Colonic mucosa (tissue), 4 donors: Measurements from ENCODE around the gene OPRL1. TPM values are rescaled to one million over a fixed set of nuclear protein-coding genes. Genes with fewer than 3 reads are reported as not detected.
A peak's percentile ranks its signal among the peaks of the same experiment; 100 is the strongest.

ENCODE experiments used
- DNase-seq: peaks from one replicate; pipeline ENCODE4 v3.0.0-alpha.2; 2020
- H3K27ac ChIP-seq: fragments of 200-600 bp; one replicate; pipeline ENCODE4 v1.8.0; 2021
- H3K27me3 ChIP-seq: fragments of 200-600 bp; one replicate; pipeline ENCODE4 v1.8.0; 2021
- H3K36me3 ChIP-seq: fragments of 200-600 bp; one replicate; pipeline ENCODE4 v1.8.0; 2021
- H3K4me1 ChIP-seq: fragments of 200-600 bp; one replicate; pipeline ENCODE4 v1.8.0; 2021; ENCODE audit warnings: mild to moderate bottlenecking
- H3K4me3 ChIP-seq: fragments of 200-600 bp; one replicate; pipeline ENCODE4 v1.8.0; 2021
- H3K9ac ChIP-seq, 2 donors: one replicate each; pipeline ENCODE4 v1.7.0; 2013; ENCODE audit warnings: control low read depth in 2 of 2, low read depth in 2 of 2, low read length in 2 of 2
- H3K9me3 ChIP-seq: fragments of 200-600 bp; one replicate; pipeline ENCODE4 v1.8.0; 2021
- intact Hi-C: fragments of 100-400 bp; cut with DNase I; formaldehyde crosslinking; loops from one replicate; pipeline ENCODE4 v1.14.1; 2022
- total RNA-seq, 2 donors: library from RNA; stranded (reverse); fragmentation: NEBNext Ultra II Directional in 1 of 2; extraction: Animal tissue kit (Norgen Biotek cat#: 25700) in 1 of 2; gene quantifications; one replicate each; pipeline ENCODE4 v1.2.1, GENCODE V29; 2021
- TF ChIP-seq, protein P1 (sequence below): fragments of 200-600 bp; IDR thresholded peaks from one replicate; pipeline ENCODE4 v1.8.0; 2022; ENCODE audit warnings: antibody characterized with exemption, mild to moderate bottlenecking
- donor health status: healthy.
- donor health status: DM: no; HTN: no; CAD: no.
- donor health status: DM: no; HTN: no; CAD: no.

Gene OPRL1
- total RNA-seq = under 1 TPM; 0.24 to 0.25 TPM

DNA sequence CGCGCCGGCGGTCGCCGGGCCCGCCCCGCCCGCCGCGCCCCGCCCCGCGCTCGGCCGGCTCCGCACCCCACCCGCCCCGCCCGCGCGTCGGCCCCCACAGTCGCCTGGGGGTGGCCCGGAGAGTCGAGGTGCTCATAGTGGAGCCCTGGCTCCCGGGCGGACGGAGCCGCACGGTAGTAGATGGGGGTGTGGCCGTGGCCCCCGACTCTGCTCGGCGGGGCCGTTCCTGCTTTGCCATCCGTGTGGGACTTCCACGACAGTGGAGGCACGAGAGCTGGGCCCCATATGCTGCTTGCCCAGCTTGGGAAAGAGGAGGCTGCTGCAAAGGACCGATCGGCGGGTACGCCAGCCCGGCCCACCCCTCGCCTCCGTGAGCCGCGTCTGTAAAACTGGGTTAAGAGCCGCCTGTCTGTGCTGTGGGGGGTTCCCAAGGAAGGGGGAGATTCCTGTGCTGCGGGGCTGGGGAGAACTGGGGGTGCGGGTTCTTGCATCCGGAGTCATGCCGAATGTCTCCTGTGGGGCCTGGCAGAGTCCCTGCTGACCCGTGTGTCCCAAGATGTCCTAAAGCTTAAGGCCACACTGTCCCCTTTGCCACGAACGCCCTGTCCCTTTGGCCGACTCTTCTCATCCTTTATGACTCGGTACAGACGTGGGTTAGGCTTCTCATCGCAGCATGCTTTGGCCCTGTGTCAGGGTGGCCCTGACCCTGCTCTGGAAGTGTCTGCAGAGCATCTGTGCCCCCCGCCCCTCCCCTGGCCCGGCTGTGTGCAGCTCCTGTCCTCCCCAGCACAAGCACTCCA lies at the start of gene OPRL1:
Gene OPRL1, plus strand, starts transcription at position 70 of the 800 bp plus-strand sequence. CDS start 12,639 bp downstream, outside the sequence.
- Histone ChIP-seq H3K36me3 (no peaks in the 10 kb centered on the region), H3K27me3 (peaks cover 18% of the 10 kb centered on the region), H3K4me3 (peak within 1 kb of the TSS; percentile 59), H3K27ac (peak within 1 kb of the TSS; percentile 78), H3K9ac (peak within 1 kb of the TSS; percentile 66 to 81), H3K4me1 (peaks cover 3% of the 10 kb centered on the region), H3K9me3 (no peaks in the 10 kb centered on the region)
- no peak for DNase-seq
- intact Hi-C loops = no loop called here
- TF ChIP-seq, protein P1, sequence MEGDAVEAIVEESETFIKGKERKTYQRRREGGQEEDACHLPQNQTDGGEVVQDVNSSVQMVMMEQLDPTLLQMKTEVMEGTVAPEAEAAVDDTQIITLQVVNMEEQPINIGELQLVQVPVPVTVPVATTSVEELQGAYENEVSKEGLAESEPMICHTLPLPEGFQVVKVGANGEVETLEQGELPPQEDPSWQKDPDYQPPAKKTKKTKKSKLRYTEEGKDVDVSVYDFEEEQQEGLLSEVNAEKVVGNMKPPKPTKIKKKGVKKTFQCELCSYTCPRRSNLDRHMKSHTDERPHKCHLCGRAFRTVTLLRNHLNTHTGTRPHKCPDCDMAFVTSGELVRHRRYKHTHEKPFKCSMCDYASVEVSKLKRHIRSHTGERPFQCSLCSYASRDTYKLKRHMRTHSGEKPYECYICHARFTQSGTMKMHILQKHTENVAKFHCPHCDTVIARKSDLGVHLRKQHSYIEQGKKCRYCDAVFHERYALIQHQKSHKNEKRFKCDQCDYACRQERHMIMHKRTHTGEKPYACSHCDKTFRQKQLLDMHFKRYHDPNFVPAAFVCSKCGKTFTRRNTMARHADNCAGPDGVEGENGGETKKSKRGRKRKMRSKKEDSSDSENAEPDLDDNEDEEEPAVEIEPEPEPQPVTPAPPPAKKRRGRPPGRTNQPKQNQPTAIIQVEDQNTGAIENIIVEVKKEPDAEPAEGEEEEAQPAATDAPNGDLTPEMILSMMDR = no peak

DNA sequence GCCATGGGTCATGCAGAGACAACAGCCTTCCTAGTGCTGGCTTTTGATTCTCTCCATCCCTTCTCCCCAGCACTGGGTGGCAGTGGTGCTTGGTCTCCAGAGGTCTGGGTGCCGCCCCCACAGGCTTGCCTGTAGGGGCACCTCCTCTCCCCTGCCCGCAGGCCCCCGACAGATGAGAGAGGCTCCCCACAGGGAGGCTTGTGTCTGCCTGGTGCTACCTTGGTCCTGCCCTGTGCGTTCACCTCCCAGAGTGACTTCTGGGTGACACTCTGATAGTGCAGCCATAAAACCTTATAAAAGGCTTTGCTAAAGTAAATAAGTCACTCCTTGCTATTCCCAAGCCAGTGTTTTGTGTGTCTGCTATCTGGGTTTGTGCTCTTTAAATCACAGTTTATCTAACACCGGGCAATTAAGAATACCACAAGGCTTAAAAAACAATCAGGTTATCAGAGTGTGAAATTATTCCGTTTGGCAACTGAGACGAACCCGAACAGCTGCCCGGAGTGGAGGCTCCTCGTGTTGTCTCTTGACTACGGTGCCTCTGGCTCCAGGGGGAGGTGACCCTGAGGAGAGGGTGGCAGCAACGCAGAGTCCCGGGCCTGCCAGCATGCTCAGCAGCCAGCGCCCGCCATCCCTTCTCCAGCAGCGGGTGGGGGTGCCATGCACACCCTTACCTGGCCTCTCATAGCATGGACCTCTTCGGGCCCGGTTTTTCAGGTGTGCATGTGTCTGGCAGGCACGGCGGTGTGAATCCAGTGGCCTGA lies 49.3 kb upstream of the OPRL1 start:
- Histone ChIP-seq H3K36me3 (peaks cover 30% of the 10 kb centered on the region), H3K9me3 (no peaks in the 10 kb centered on the region), H3K27ac (no peak overlapping the region), H3K27me3 (no peaks in the 10 kb centered on the region), H3K4me3 (no peak overlapping the region), H3K4me1 (peaks cover 10% of the 10 kb centered on the region), H3K9ac (no peak overlapping the region)
- DNase-seq = peak; percentile 63
- TF ChIP-seq, protein P1 = no peak
- intact Hi-C loops = no loop called here

DNA sequence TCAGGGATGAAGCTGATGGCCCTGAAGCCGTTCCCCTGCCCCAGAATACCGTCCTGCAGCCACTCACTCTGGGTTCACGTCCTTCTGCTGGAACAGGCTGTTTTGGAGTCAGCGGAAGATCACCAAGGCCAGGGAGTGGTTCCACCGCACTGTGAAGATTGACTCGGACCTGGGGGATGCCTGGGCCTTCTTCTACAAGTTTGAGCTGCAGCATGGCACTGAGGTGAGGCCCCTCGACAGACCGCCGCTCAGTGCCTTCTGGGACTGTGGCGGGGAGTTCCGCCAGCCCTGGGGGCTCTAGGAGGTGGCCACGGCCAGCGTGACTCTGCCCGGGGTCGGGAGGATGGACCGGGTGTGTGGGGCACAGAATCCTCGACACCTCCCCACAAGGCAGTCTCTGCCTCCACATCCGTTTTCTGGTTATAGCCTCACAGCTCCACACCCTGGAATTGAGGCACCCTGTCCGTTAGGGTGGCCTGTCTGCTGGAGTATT lies 48.0 kb upstream of the OPRL1 start:
- Histone ChIP-seq H3K4me3 (no peak overlapping the region), H3K27me3 (peaks cover 10% of the 10 kb centered on the region), H3K27ac (no peak overlapping the region), H3K4me1 (peaks cover 10% of the 10 kb centered on the region), H3K9me3 (no peaks in the 10 kb centered on the region), H3K36me3 (peaks cover 25% of the 10 kb centered on the region), H3K9ac (no peak overlapping the region)
- intact Hi-C loops = no loop called here
- TF ChIP-seq, protein P1 = no peak
- DNase-seq = no peak

DNA sequence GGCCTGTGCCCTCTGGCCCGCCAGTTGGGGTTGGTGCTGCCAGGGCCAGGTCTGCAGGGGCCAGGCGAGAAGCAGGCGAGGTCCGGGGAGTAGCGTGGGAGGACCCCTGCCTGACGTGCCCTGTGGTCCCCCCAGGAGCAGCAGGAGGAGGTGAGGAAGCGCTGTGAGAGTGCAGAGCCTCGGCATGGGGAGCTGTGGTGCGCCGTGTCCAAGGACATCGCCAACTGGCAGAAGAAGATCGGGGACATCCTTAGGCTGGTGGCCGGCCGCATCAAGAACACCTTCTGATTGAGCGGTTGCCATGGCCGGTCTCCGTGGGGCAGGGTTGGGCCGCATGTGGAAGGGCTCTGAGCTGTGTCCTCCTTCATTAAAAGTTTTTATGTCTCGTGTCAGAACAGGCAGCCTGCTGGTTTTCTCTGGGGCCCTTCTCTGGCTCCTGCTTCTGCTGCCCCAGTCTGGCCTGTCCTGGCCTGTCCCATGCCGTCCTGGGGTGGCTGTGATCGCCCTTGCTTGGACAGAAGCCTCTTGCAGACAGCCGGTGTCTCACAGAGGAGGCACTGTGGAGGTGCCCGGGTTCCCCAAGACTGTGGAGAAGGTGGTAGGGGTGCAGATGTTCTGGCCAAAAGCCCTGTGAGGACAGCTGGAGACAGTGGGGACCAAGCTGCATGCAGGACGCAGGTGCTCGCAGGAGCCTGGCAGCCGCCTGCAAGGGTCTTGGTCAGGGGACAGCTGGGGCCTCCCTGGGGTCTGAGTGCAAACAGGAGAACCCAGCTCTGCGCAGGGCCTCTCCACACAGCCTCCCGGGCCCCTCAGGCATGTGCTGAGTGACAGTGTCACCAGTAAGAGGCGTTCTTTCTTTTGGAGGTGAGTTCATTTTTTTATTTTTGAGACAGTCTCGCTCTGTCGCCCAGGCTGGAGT lies 46.9 kb upstream of the OPRL1 start:
- no peak overlapping the region for H3K9ac ChIP-seq
- intact Hi-C loops = no loop called here
- peaks cover 18% of the 10 kb centered on the region for H3K27me3 ChIP-seq
- H3K4me1 ChIP-seq = peaks cover 13% of the 10 kb centered on the region
- no peaks in the 10 kb centered on the region for H3K9me3 ChIP-seq
- DNase-seq = no peak
- no peak overlapping the region for H3K27ac ChIP-seq
- H3K4me3 ChIP-seq = no peak overlapping the region
- TF ChIP-seq, protein P1 = no peak
- H3K36me3 ChIP-seq = peaks cover 16% of the 10 kb centered on the region
